HEK293T (cell line): ENCODE data around the gene KRTAP9-8.

Experiments used
- ARNT ChIP-seq: fragments of 450-650 bp; IDR thresholded peaks from 2 replicates; pipeline ENCODE4 v1.6.1; 2017; ENCODE audit warnings: mild to moderate bottlenecking
- BHLHE40 ChIP-seq: fragments of 450-650 bp; IDR thresholded peaks from 2 replicates; pipeline ENCODE4 v1.6.1; 2016; ENCODE audit warnings: mild to moderate bottlenecking, moderate library complexity, borderline replicate concordance
- ELF4 ChIP-seq: fragments of 450-650 bp; IDR thresholded peaks from 2 replicates; pipeline ENCODE4 v1.6.1; 2017; ENCODE audit warnings: antibody characterized with exemption
- FOXA1 ChIP-seq: fragments of 450-650 bp; IDR thresholded peaks from 2 replicates; pipeline ENCODE4 v1.6.1; 2016; ENCODE audit warnings: mild to moderate bottlenecking
- FOXK2 ChIP-seq: fragments of 450-650 bp; IDR thresholded peaks from 2 replicates; pipeline ENCODE4 v1.6.1; 2016; ENCODE audit warnings: mild to moderate bottlenecking
- FOXM1 ChIP-seq: fragments of 450-650 bp; IDR thresholded peaks from 2 replicates; pipeline ENCODE4 v1.6.1; 2017; ENCODE audit warnings: mild to moderate bottlenecking, borderline replicate concordance
- HDGF ChIP-seq: fragments of 450-650 bp; IDR thresholded peaks from 2 replicates; pipeline ENCODE4 v1.6.1; 2017; ENCODE audit warnings: antibody characterized with exemption, borderline replicate concordance
- L3MBTL2 ChIP-seq: fragments of 450-650 bp; conservative IDR thresholded peaks from 2 replicates; pipeline ENCODE4 v1.6.1; 2016; ENCODE audit warnings: mild to moderate bottlenecking
- LEF1 ChIP-seq: fragments of 450-650 bp; IDR thresholded peaks from 2 replicates; pipeline ENCODE4 v1.6.1; 2017; ENCODE audit warnings: mild to moderate bottlenecking, borderline replicate concordance
- SP1 ChIP-seq: fragments of 450-650 bp; IDR thresholded peaks from 2 replicates; pipeline ENCODE4 v1.6.1; 2017
- SUZ12 ChIP-seq: fragments of 450-650 bp; IDR thresholded peaks from 2 replicates; pipeline ENCODE4 v1.6.1; 2016; ENCODE audit warnings: mild to moderate bottlenecking
- ZNF384 ChIP-seq: fragments of 450-650 bp; IDR thresholded peaks from 2 replicates; pipeline ENCODE4 v1.6.1; 2016

DNA sequence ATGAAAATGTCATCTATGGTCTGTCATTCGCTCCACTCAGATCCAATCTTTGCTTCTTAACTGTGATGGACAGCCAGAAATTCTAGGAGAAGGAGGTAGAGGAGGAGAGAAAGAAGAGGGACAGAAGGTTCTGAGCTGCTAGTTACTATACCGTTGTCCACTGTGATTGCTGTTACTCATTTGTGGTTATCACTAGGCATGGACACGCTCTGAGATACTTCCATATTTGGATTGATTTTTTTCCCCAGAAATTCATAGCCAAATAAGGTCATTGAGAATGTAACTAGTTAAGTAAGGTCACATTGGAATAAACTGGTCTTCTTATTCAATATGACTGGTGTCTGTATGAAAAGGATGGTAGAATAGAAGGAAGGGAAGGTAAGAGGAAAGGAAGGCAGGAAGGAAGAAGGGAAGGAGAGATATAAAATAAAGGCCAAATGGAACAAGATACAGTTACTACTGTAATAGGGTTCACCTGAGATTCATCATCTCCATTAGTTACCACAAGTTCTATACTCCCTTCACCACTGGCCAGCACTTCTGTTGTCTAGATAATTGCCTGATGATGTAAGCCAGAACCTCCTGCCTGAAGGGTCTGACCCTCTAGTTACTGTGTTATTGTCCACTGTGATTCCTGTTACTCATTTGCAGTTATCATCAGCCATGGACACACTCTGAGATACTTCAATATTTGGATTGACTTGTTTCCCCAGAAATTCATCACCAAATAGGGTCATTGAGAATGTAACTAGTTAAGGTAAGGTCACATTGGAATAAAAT, 40.6 kb downstream of the KRTAP9-8 start:
- TF ChIP-seq FOXK2 = no peak
- no peak for TF ChIP-seq BHLHE40
- no peak for TF ChIP-seq FOXA1
- no peak for TF ChIP-seq SP1
- TF ChIP-seq ZNF384 = no peak
- TF ChIP-seq L3MBTL2 = no peak
- TF ChIP-seq HDGF = no peak
- no peak for TF ChIP-seq SUZ12
- TF ChIP-seq FOXM1 = no peak
- TF ChIP-seq LEF1 = no peak
- no peak for TF ChIP-seq ELF4
- TF ChIP-seq ARNT = no peak
